Measurements from ENCODE around the gene PRMT2.
"Not testable (repeated sequence)": the region's sequence is repeated elsewhere in the genome, so short reads cannot be mapped to it uniquely, and the experiment has no call there.

GRCh38 chr21:46630915-46631314 is 4.6 kb upstream of the PRMT2 start:
- not testable (repeated sequence) for TF ChIP-seq CTCF (IDR thresholded peaks at IDR 0.05; ENCODE audit: insufficient read depth, low read length); POLR2AphosphoS5 (IDR thresholded peaks at IDR 0.05; ENCODE audit: low read depth); GABPA (IDR thresholded peaks at IDR 0.05; ENCODE audit: low read depth)
